Panc1 (cell line): ENCODE data around the gene FGD5. TPM values are rescaled to one million over a fixed set of nuclear protein-coding genes. Genes with fewer than 3 reads are reported as not detected.

Experiments
- ATAC-seq: fragments of 200-7000 bp; cut with Tn5 transposase; 2 replicates; pipeline ENCODE4 v1.9.1; 2020; ENCODE audit warnings: mild to moderate bottlenecking, moderate library complexity
- BruUV-seq: library from RNA; stranded (reverse); fragments of 400-500 nt; replicated peaks from 2 replicates; lab custom pipeline; 2021; lab: Mats Ljungman, UMichigan
- CTCF ChIA-PET: fragments of 300-600 bp; sonication (Branson Sonifier 250); formaldehyde crosslinking; loops from one replicate; lab custom pipeline; 2022; ENCODE audit warnings: antibody characterized with exemption; lab: Charles Lee
- POLR2A ChIA-PET: fragments of 300-600 bp; sonication (Branson Sonifier 250); formaldehyde crosslinking; loops from one replicate; lab custom pipeline; 2022; ENCODE audit warnings: antibody characterized with exemption; lab: Charles Lee
- DNase-seq: peaks from one replicate; pipeline ENCODE4 v3.0.0-alpha.2; 2010; ENCODE audit warnings: low read depth, low spot score
- H3K27ac ChIP-seq: 2 replicates; pipeline ENCODE4 v1.5.1; 2011; ENCODE audit warnings: mild to moderate bottlenecking, low read length, inconsistent platforms
- H3K27me3 ChIP-seq: fragments of 200-500 bp; sonication (Bioruptor generic); 2 replicates; pipeline ENCODE4 v1.6.0; 2014; ENCODE audit warnings: low read length, inconsistent platforms; ENCODE audit not compliant: control insufficient read depth, insufficient read depth
- H3K36me3 ChIP-seq: fragments of 200-500 bp; sonication (Bioruptor generic); 2 replicates; pipeline ENCODE4 v1.5.1; 2014; ENCODE audit warnings: inconsistent platforms, mild to moderate bottlenecking, low read length, moderate library complexity; ENCODE audit not compliant: control insufficient read depth, insufficient read depth
- H3K4me1 ChIP-seq: 2 replicates; pipeline ENCODE4 v1.5.1; 2011; ENCODE audit warnings: inconsistent platforms, mild to moderate bottlenecking, low read length, moderate library complexity; ENCODE audit not compliant: control insufficient read depth, insufficient read depth
- H3K4me3 ChIP-seq, 2 experiments: 2 replicates each; pipeline ENCODE4 v1.5.1; 2011 to 2012; ENCODE audit warnings: low read depth in 2 of 2, low read length in 2 of 2, mild to moderate bottlenecking in 2 of 2, inconsistent platforms in 1 of 2, moderate library complexity in 1 of 2
- H3K9me3 ChIP-seq: fragments of 200-500 bp; sonication (Bioruptor generic); 2 replicates; pipeline ENCODE4 v1.5.1; 2014; ENCODE audit warnings: low read depth, mild to moderate bottlenecking, inconsistent platforms, low read length, moderate library complexity; ENCODE audit not compliant: control insufficient read depth, insufficient read depth
- POLR2AphosphoS5 ChIP-seq: IDR thresholded peaks from 2 replicates; pipeline ENCODE4 v1.6.1; 2012; ENCODE audit warnings: mild to moderate bottlenecking, low read depth, low read length, moderate library complexity
- SIN3A ChIP-seq: IDR thresholded peaks from 2 replicates; pipeline ENCODE4 v1.6.1; 2012; ENCODE audit warnings: low read depth, mild to moderate bottlenecking, low read length, moderate library complexity, borderline replicate concordance; ENCODE audit not compliant: insufficient read depth
- TCF7L2 ChIP-seq: IDR thresholded peaks from 2 replicates; pipeline ENCODE4 v1.6.1; 2011; ENCODE audit warnings: mild to moderate bottlenecking, low read depth, low read length, inconsistent platforms
- in situ Hi-C: cut with HindIII; loops from 2 replicates; pipeline ENCODE4 v1.10.0; 2016; ENCODE audit warnings: low sequenced_read_pairs, low pct_unique_long_range_greater_than_20kb
- intact Hi-C: fragments of 100-400 bp; cut with micrococcal nuclease; formaldehyde crosslinking; loops from one replicate; pipeline ENCODE4 v1.10.0; 2022; ENCODE audit not compliant: unreplicated experiment
- total RNA-seq: library from RNA; stranded (reverse); gene quantifications from one replicate; pipeline ENCODE4 v1.2.1, GENCODE V29; 2021; ENCODE audit not compliant: unreplicated experiment
- TF ChIP-seq, protein P1 (sequence below), 2 experiments: IDR thresholded peaks; 2 replicates each; pipeline ENCODE4 v1.6.1; 2011 to 2012; ENCODE audit warnings: low read depth in 2 of 2, control low read depth in 1 of 2, low read length in 1 of 2, mild to moderate bottlenecking in 1 of 2, moderate library complexity in 1 of 2; ENCODE audit not compliant: insufficient read depth in 1 of 2
- TF ChIP-seq, protein P2 (sequence below): fragments of 450-650 bp; IDR thresholded peaks from 2 replicates; pipeline ENCODE4 v1.5.1; 2017; ENCODE audit warnings: mild to moderate bottlenecking

FGD5 gene
- total RNA-seq, 1 experiment from 2014 or later: 0.77 TPM

GRCh38 chr3:14844386-14845170 is 25.8 kb downstream of the FGD5 start:
- Histone ChIP-seq H3K36me3 (no peaks in the 10 kb centered on the region), H3K4me1 (no peaks in the 10 kb centered on the region), H3K9me3 (no peaks in the 10 kb centered on the region), H3K4me3 (no peak overlapping the region), H3K27me3 (peaks cover 2% of the 10 kb centered on the region; the same call in 1 of the 2 replicates), H3K27ac (no peak overlapping the region)
- CTCF ChIA-PET: no interaction called here
- ATAC-seq: no peak
- TF ChIP-seq, protein P1, sequence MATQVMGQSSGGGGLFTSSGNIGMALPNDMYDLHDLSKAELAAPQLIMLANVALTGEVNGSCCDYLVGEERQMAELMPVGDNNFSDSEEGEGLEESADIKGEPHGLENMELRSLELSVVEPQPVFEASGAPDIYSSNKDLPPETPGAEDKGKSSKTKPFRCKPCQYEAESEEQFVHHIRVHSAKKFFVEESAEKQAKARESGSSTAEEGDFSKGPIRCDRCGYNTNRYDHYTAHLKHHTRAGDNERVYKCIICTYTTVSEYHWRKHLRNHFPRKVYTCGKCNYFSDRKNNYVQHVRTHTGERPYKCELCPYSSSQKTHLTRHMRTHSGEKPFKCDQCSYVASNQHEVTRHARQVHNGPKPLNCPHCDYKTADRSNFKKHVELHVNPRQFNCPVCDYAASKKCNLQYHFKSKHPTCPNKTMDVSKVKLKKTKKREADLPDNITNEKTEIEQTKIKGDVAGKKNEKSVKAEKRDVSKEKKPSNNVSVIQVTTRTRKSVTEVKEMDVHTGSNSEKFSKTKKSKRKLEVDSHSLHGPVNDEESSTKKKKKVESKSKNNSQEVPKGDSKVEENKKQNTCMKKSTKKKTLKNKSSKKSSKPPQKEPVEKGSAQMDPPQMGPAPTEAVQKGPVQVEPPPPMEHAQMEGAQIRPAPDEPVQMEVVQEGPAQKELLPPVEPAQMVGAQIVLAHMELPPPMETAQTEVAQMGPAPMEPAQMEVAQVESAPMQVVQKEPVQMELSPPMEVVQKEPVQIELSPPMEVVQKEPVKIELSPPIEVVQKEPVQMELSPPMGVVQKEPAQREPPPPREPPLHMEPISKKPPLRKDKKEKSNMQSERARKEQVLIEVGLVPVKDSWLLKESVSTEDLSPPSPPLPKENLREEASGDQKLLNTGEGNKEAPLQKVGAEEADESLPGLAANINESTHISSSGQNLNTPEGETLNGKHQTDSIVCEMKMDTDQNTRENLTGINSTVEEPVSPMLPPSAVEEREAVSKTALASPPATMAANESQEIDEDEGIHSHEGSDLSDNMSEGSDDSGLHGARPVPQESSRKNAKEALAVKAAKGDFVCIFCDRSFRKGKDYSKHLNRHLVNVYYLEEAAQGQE (IDR thresholded peaks at IDR 0.05; ENCODE audit: insufficient read depth in 1 of 2, low read depth in 2 of 2, low read length in 1 of 2): no peak
- TF ChIP-seq POLR2AphosphoS5: no peak
- TF ChIP-seq, protein P2, sequence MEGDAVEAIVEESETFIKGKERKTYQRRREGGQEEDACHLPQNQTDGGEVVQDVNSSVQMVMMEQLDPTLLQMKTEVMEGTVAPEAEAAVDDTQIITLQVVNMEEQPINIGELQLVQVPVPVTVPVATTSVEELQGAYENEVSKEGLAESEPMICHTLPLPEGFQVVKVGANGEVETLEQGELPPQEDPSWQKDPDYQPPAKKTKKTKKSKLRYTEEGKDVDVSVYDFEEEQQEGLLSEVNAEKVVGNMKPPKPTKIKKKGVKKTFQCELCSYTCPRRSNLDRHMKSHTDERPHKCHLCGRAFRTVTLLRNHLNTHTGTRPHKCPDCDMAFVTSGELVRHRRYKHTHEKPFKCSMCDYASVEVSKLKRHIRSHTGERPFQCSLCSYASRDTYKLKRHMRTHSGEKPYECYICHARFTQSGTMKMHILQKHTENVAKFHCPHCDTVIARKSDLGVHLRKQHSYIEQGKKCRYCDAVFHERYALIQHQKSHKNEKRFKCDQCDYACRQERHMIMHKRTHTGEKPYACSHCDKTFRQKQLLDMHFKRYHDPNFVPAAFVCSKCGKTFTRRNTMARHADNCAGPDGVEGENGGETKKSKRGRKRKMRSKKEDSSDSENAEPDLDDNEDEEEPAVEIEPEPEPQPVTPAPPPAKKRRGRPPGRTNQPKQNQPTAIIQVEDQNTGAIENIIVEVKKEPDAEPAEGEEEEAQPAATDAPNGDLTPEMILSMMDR: no peak
- TF ChIP-seq SIN3A: no peak
- TF ChIP-seq TCF7L2: no peak
- DNase-seq: no peak
- POLR2A ChIA-PET: no interaction called here
- intact Hi-C loops: no loop called here
- in situ Hi-C loops: no loop called here
- BruUV-seq: no TSS peak

DNA sequence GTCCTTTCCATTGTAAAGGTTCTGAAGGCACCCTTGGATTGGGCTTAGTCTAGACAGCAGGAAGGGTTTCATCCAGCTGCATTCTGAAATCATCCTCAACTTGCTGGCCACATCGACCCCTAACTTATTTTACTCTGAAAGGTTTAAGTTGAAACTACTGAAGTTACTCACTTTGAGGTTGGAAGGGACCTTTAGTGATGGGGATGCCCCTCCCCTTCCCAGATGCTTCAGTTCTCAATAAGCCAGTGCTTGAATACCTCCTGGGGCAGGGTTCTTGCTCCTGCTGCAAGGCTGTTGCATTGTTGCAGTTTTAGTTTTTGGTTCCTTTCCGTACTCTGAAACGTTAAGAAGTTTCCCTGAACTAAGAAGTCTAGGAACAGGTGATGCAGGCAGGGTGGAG is 26.4 kb downstream of the FGD5 start:
- TF ChIP-seq, protein P1 (IDR thresholded peaks at IDR 0.05; ENCODE audit: insufficient read depth in 1 of 2, low read depth in 2 of 2, low read length in 1 of 2): no peak
- TF ChIP-seq POLR2AphosphoS5: no peak
- TF ChIP-seq SIN3A: no peak
- TF ChIP-seq, protein P2: no peak
- no peak for TF ChIP-seq TCF7L2
- ATAC-seq (no peak), DNase-seq (no peak)
- in situ Hi-C loops: no loop called here
- Histone ChIP-seq H3K27me3 (peaks cover 2% of the 10 kb centered on the region; the same call in 1 of the 2 replicates), H3K4me1 (no peaks in the 10 kb centered on the region), H3K4me3 (no peak overlapping the region), H3K27ac (no peak overlapping the region), H3K9me3 (no peaks in the 10 kb centered on the region), H3K36me3 (no peaks in the 10 kb centered on the region)
- CTCF ChIA-PET: no interaction called here
- intact Hi-C loops: no loop called here
- POLR2A ChIA-PET: no interaction called here
- BruUV-seq: no TSS peak
